Measurements from ENCODE around the gene DAB1. TPM values are rescaled to one million over a fixed set of nuclear protein-coding genes. Genes with fewer than 3 reads are reported as not detected.

The DAB1 gene
- total RNA-seq, 6 experiments from 2014 or later: 0.76 to 1.9 (median 1.1) TPM

DNA sequence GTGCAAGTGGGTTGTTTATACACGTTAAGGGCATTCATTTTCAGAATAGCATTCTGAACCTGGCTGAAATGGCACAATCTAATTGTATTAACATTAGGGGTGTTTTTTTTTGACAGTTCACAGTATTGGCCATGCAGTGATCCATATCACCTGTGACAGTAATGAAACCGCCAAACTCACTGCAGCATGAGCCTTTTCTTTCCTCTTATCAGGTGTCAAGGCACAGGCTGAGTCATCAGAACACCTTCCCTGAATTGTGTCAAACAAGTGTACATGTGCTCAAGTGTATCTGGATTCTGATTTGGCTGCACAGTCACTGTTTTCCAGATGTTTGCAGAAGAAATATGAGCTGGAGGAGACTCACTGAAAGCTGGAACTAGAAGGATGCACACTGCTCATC, 410.3 kb downstream of the DAB1 start:
- TF ChIP-seq, protein P1, sequence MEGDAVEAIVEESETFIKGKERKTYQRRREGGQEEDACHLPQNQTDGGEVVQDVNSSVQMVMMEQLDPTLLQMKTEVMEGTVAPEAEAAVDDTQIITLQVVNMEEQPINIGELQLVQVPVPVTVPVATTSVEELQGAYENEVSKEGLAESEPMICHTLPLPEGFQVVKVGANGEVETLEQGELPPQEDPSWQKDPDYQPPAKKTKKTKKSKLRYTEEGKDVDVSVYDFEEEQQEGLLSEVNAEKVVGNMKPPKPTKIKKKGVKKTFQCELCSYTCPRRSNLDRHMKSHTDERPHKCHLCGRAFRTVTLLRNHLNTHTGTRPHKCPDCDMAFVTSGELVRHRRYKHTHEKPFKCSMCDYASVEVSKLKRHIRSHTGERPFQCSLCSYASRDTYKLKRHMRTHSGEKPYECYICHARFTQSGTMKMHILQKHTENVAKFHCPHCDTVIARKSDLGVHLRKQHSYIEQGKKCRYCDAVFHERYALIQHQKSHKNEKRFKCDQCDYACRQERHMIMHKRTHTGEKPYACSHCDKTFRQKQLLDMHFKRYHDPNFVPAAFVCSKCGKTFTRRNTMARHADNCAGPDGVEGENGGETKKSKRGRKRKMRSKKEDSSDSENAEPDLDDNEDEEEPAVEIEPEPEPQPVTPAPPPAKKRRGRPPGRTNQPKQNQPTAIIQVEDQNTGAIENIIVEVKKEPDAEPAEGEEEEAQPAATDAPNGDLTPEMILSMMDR (IDR thresholded peaks at IDR 0.05): no peak
- TF ChIP-seq POLR2A (IDR thresholded peaks at IDR 0.05): no peak
- H3K4me1 ChIP-seq: peaks cover 0 to 2% (median under 1%) of the 10 kb centered on the region in 4 donors
- no peak overlapping the region for H3K4me3 ChIP-seq
- DNase-seq: no peak
- H3K27me3 ChIP-seq: no peaks in the 10 kb centered on the region
- H3K27ac ChIP-seq: no peak overlapping the region
- intact Hi-C loops (cut with DNase I): no loop called here
- H3K9me3 ChIP-seq: no peaks in the 10 kb centered on the region
- no peaks in the 10 kb centered on the region for H3K36me3 ChIP-seq
- no peak for ATAC-seq
- WGBS (ENCODE audit: insufficient coverage, low coverage, low lambda C conversion rate, missing lambda C conversion rate): 70% methylated on average over 2 of the region's 2 CpGs

DNA sequence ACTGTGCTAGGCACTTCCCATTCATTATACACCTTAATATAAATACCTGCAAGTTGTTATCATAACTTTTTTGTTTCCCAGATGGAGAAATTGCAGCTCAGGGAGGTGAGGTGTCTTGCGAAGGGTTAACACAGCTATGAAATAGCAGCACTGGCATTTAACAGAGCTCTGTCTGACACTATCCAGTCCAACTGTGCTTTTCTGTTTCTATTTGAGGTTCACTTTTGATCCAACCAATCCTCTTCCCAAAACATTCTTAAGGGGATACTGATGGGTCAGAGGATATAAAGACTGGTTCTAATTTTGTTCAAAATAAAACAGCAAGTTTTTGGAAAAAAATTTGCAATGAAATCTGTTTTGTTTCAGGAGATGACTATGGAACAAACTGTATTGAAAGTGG, 411.5 kb downstream of the DAB1 start:
- Histone ChIP-seq H3K27ac (no peak overlapping the region), H3K9me3 (no peaks in the 10 kb centered on the region), H3K36me3 (no peaks in the 10 kb centered on the region), H3K4me1 (no peaks in the 10 kb centered on the region), H3K27me3 (no peaks in the 10 kb centered on the region), H3K4me3 (no peak overlapping the region)
- no peak for DNase-seq
- intact Hi-C loops (cut with DNase I): no loop called here
- no peak for ATAC-seq
- no peak for TF ChIP-seq POLR2A (IDR thresholded peaks at IDR 0.05)
- TF ChIP-seq, protein P1 (IDR thresholded peaks at IDR 0.05): no peak
- 80% methylated on average over 1 of the region's 1 CpG for WGBS (ENCODE audit: insufficient coverage, low coverage, low lambda C conversion rate, missing lambda C conversion rate)

DNA sequence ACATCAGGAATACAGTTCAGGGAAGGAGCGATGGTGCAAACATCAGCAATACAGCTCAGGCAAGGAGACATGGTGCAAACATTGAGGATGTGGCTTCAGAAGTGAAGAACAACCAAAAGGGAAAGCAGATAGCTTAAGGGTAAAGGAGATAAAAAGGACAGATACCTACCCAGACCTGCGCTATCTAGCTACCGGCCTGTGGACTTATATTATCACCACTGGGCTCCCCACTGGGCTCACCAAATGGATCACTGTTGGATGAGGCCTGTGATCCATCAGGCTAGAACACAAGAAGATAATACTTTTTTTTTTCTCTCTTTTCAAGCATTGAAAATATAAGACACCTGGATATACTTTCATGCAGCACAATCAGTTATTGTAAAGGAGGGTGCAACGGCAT, 413.3 kb downstream of the DAB1 start:
- Histone ChIP-seq H3K27me3 (no peaks in the 10 kb centered on the region), H3K4me1 (no peaks in the 10 kb centered on the region), H3K4me3 (no peak overlapping the region), H3K36me3 (no peaks in the 10 kb centered on the region), H3K27ac (no peak overlapping the region), H3K9me3 (no peaks in the 10 kb centered on the region)
- intact Hi-C loops (cut with DNase I): no loop called here
- ATAC-seq (no peak), DNase-seq (no peak)
- TF ChIP-seq POLR2A (IDR thresholded peaks at IDR 0.05): no peak
- TF ChIP-seq, protein P1 (IDR thresholded peaks at IDR 0.05): no peak
- WGBS (ENCODE audit: insufficient coverage, low coverage, low lambda C conversion rate, missing lambda C conversion rate): 77% methylated on average over 4 of the region's 4 CpGs

DNA sequence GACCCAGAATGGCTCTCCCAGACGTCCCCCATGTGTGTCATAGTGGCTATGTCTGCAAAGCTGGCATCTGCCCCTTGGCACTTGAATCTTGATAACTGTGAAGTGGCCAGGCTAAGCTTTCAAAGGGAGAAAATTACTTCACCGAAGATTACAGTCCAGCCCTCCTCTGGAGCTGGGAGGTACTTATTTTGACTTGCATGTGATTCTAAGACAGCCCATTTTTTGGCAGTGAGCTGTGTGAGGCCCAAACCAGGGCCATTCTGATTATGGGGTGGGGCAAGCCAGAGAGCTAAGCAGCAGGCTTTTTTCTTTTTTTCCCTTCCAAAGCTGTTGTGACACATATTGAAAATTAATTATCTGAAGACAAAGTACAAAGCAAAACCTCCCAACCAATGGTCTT, 415.9 kb downstream of the DAB1 start:
- TF ChIP-seq, protein P1 (IDR thresholded peaks at IDR 0.05): no peak
- no peak for TF ChIP-seq POLR2A (IDR thresholded peaks at IDR 0.05)
- intact Hi-C loops (cut with DNase I): no loop called here
- Histone ChIP-seq H3K36me3 (no peaks in the 10 kb centered on the region), H3K27ac (no peak overlapping the region), H3K27me3 (no peaks in the 10 kb centered on the region), H3K4me1 (peaks cover 0 to 16% (median 7%) of the 10 kb centered on the region in 4 donors), H3K4me3 (no peak overlapping the region), H3K9me3 (no peaks in the 10 kb centered on the region)
- ATAC-seq (no peak), DNase-seq (no peak)
- 100% methylated on average over 1 of the region's 2 CpGs for WGBS (ENCODE audit: insufficient coverage, low coverage, low lambda C conversion rate, missing lambda C conversion rate)

DNA sequence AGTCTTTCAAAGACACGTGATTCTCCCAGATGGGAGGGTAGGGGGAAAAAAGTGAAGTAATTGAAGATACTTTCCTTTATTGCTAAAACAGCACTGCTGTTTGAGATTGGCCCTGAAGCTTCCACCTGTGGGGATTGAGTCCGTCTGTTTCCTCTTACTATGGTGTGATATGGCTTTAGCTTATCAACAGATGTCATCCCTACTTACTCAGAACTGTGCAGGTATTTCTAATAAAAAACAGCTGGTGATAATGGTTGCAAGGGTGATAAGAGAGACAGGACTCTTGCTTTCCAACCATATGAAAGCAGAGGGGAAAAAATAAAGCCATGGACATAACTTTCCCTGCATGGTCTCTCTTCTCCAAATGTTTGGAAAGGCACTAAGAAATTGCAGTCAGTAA, 416.4 kb downstream of the DAB1 start:
- Histone ChIP-seq H3K27me3 (no peaks in the 10 kb centered on the region), H3K4me3 (no peak overlapping the region), H3K9me3 (no peaks in the 10 kb centered on the region), H3K36me3 (no peaks in the 10 kb centered on the region), H3K4me1 (peaks cover 0 to 20% (median 10%) of the 10 kb centered on the region in 4 donors), H3K27ac (no peak overlapping the region)
- WGBS (ENCODE audit: insufficient coverage, low coverage, low lambda C conversion rate, missing lambda C conversion rate): 94% methylated on average over 2 of the region's 2 CpGs
- DNase-seq: no peak
- intact Hi-C loops (cut with DNase I): no loop called here
- no peak for TF ChIP-seq POLR2A (IDR thresholded peaks at IDR 0.05)
- TF ChIP-seq, protein P1 (IDR thresholded peaks at IDR 0.05): no peak
- no peak for ATAC-seq

Measured in right lobe of liver (tissue), 6 donors.